Stimulated activated CD4-positive, alpha-beta T cell treated with anti-CD3 and anti-CD28 coated beads, Interleukin-15, amount 100 ng/mL, for 24 hours (primary cell): ENCODE results near the gene ABCG4.

Experiments used
- DNase-seq: peaks from one replicate; pipeline ENCODE4 v3.0.0-alpha.2; 2020

Gene ABCG4

DNA sequence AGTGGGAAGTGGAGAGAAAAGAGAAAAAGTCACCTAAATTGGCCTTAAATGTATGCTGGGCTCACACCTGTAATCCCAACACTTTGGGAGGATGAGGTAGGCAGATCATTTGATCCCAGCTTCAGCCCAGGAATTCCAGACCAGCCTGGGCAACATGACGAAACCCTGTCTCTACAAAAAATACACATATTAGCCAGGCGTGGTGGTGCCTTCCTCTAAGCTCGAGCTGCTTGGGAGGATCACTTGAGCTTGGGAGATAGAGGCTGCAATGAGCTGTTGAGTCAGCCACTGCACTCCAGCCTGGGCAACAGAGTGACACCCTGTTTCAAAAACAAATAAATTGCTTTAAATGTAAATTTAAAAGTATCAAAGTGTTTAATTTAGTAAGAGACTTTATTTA is 61.2 kb downstream of the ABCG4 start:
- no peak for DNase-seq
